Ascending aorta (tissue), 2 donors: ENCODE results near the gene HSPD1. TPM values are rescaled to one million over a fixed set of nuclear protein-coding genes. Genes with fewer than 3 reads are reported as not detected.

Experiments
- DNase-seq, 2 donors: peaks; one replicate each; pipeline ENCODE4 v3.0.0-alpha.2; 2019; ENCODE audit warnings: low spot score in 2 of 2
- H3K27ac ChIP-seq, 2 donors: fragments of 200-600 bp; sonication (generic); one replicate each; pipeline ENCODE4 v1.5.1; 2016 to 2017; ENCODE audit warnings: mild to moderate bottlenecking in 1 of 2
- H3K27me3 ChIP-seq: fragments of 200-600 bp; sonication (generic); one replicate; pipeline ENCODE4 v1.5.1; 2017
- H3K36me3 ChIP-seq, 2 donors: fragments of 200-600 bp; sonication (generic); one replicate each; pipeline ENCODE4 v1.5.1; 2016
- H3K4me1 ChIP-seq, 2 donors: fragments of 200-600 bp; sonication (generic); one replicate each; pipeline ENCODE4 v1.5.1; 2016 to 2017; ENCODE audit warnings: mild to moderate bottlenecking in 1 of 2
- H3K4me3 ChIP-seq, 2 donors: fragments of 200-600 bp; sonication (generic); one replicate each; pipeline ENCODE4 v1.5.1; 2016 to 2017; ENCODE audit warnings: mild to moderate bottlenecking in 1 of 2
- H3K9me3 ChIP-seq, 2 donors: fragments of 200-600 bp; sonication (generic); one replicate each; pipeline ENCODE4 v1.5.1; 2016
- CTCF ChIP-seq, 3 experiments: fragments of 200-600 bp in 2 of 3; fragments of 450-650 bp in 1 of 3; sonication (generic) in 2 of 3; IDR thresholded peaks; one replicate each; pipeline ENCODE4 v1.5.1; 2016 to 2019; ENCODE audit warnings: antibody characterized with exemption in 3 of 3, mild to moderate bottlenecking in 1 of 3, moderate library complexity in 1 of 3
- intact Hi-C: fragments of 100-400 bp; cut with DNase I; formaldehyde crosslinking; loops from one replicate; pipeline ENCODE4 v1.15.1; 2023
- total RNA-seq: library from RNA; depleted of rRNA; stranded (reverse); fragments of >200 nt; gene quantifications from one replicate; pipeline ENCODE4 v1.1.0, GENCODE V29; 2016

Gene HSPD1
- total RNA-seq, 1 donor from 2014 or later, result 110 TPM

GRCh38 chr2:197437380-197437779 lies 62.3 kb downstream of the HSPD1 start:
- no peak for DNase-seq
- Histone ChIP-seq H3K4me1 (peaks cover 0 to 10% of the 10 kb centered on the region in 2 donors), H3K27me3 (no peaks in the 10 kb centered on the region), H3K27ac (no peak overlapping the region), H3K9me3 (no peaks in the 10 kb centered on the region), H3K4me3 (no peak overlapping the region), H3K36me3 (no peaks in the 10 kb centered on the region)
- intact Hi-C loops, result loop anchor here (10.0 kb wide), 2 partner anchors 337 to 803 kb away; partner anchors contain the start of gene CCDC150
- TF ChIP-seq CTCF (IDR thresholded peaks at IDR 0.05), result no peak

Other genes with a start within 250 kb of the HSPD1 start
- 66.3 TPM for gene ANKRD44, start 189.1 kb downstream of the HSPD1 start, total RNA-seq
- 88.6 TPM for gene SF3B1, start 64.8 kb downstream of the HSPD1 start, total RNA-seq
- gene COQ10B, start 46.3 kb downstream of the HSPD1 start, total RNA-seq, result 6.0 TPM
- gene HSPE1, start 539 bp upstream of the HSPD1 start, total RNA-seq, result 72.7 TPM
- gene MOB4, start 16.2 kb upstream of the HSPD1 start, total RNA-seq, result 29.2 TPM
- gene RFTN2, start 175.7 kb upstream of the HSPD1 start, total RNA-seq, result 4.8 TPM
- gene MARS2, start 205.5 kb upstream of the HSPD1 start, total RNA-seq, result 6.5 TPM